ENCODE results near the gene NUDT9.
"Not testable (repeated sequence)": the region's sequence is repeated elsewhere in the genome, so short reads cannot be mapped to it uniquely, and the experiment has no call there.

The NUDT9 gene

DNA sequence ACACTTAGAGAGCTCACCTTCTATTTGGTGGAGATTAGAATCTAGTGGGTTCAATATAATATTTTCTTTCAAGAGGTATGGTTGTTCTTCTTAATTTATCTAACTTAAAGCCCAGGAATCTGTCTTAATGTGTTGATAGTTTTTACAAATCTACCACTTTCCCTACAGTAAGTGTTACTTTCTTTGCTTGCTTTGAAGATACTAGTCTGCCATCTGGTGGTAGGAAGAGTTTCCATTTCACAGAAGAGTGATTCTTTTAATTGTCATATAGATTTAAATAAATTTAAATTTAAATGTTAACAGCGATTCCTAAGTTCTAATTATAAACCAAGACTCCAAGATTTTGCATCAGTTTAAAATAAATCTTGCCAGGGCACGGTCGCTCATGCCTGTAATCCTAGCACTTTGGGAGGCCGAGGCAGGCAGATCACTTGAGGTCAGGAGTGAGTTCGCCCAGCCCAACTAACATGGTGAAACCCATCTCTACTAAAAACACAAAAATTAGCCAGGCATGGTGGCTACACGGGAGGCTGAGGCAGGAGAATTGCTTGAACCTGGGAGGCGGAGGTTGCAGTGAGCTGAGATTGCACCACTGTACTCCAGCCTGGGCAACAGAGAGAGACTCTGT is 43.5 kb downstream of the NUDT9 start:
- peak; percentile 51 for DNase-seq

DNA sequence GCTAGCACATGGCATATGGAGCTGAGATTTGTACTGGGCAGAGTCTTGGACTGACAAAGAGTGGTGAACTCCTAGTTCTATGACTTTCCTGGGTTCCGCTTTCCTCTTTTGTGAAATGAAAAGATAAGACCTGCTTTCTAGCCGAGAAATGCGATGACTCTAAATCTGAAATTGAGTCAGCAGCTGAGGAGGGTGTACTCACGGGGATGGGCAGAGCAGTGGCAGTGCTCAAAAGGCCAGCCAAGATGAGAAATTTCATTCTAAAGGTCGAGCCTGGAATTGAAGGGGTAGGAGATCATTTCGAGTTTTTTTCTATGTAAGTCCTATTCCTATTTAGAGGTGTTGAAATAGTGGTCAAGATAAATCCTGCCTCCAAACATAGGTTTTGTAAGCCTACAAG is 47.0 kb downstream of the NUDT9 start:
- peak; percentile 63 for DNase-seq

DNA sequence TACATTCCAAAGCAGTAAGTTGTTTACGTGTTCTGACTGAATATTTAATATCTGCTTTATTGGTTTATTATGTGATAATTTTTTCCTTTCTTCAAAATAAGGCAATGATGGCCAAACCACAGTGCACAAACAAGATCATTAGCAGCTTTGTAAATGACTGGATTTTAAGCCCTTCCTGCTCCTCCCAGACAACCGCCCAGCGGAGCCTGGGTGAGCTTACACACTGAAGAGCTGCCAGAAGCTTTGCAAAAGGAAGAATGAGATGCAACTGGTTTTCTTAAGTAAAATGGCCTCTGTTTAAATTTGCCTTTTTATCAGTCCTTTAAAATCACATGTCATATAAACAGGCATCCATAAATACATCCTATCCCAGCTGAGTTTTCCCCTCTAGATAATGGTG is 54.6 kb downstream of the NUDT9 start:
- no peak for DNase-seq

DNA sequence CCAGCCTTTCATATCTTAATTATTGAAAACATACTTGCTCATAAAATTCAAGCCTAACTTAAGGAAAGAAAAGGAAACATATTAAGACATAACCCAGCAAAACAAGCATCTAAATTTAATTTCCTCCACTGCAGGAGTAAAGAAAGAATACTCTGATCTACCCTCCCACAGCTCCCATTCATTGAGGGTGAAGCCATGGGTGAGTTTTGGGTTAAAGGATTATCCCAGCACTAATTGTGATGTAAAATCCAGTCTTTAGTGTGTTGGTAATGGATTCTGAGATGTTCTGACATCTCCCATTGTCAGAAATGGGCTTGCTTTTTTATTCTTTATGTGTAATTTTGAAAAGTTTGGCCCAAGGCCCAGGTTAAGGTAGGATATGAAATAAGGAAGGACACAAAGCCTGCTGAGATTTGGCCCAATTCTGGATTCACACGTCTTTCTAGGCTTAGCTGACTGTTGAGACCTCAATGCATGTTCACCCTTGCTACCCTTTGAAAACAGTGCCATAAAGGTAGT is 56.4 kb downstream of the NUDT9 start:
- DNase-seq, result no peak

DNA sequence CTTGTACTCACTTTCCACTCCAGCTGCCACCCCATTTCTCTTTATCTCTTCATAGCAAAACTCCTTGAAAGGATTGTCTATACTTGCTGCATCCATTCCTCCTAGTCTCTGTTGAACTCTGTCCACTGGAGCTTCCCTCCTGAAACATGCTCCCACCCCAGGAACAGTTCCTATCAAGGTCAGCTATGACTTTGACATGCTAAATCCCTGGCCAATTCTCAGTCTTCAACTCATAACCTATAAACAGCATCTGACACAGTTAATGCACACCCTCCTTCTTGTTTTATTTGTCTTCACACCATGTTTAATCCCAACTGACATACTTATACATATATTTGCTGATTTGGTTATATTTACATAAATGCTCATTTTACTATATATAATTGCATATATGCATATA is 59.0 kb downstream of the NUDT9 start:
- DNase-seq, result no peak

DNA sequence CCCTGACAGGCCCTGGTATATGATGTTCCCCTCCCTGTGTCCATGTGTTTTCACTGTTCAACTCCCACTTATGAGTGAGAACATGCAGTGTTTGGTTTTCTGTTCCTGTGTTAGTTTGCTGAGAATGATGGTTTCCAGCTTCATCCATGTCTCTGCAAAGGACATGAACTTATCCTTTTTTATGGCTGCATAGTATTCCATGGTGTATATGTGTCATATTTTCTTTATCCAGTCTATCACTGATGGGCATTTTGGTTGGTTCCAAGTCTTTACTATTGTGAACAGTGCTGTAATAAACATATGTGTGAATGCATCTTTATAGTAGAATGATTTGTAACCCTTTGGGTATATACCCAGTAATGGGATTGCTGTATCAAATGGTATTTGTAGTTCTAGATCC is 60.9 kb downstream of the NUDT9 start:
- not testable (repeated sequence) for DNase-seq

DNA sequence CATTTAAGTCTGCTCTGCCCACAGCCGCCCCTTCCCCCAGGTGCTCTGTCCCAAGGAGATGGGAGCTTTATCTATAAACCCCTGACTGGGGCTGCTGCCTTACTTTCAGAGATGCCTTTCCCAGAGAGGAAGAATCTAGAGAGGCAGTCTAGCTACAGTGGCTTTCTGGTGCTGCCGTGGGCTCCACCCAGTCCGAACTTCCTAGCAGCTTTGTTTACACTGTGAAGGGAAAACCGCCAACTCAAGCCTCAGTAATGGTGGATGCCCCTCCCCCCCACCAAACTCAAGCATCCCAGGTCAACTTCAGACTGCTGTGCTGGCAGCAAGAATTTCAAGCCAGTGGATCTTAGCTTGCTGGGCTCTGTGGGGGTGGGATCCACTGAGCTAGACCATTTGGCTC is 66.3 kb downstream of the NUDT9 start:
- not testable (repeated sequence) for DNase-seq

DNA sequence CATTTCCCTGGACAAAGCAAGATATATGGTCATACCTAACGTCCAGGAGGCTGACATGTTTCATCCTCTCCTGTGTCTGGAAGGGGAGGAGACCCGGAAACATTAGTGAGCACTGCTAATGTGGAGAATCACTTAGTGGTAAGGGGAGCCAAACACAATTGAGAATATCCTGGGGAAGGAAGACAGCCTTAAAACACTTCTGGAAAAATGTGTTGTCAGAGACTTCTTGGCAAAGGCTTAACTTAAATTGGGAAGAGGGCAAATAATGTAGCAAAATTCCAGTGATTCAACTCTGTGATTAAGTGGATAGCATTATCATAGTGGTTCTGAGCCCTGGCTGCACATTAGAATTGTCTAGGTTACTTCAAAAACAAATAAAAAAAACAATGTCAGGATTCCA is 67.3 kb downstream of the NUDT9 start:
- DNase-seq, result no peak

DNA sequence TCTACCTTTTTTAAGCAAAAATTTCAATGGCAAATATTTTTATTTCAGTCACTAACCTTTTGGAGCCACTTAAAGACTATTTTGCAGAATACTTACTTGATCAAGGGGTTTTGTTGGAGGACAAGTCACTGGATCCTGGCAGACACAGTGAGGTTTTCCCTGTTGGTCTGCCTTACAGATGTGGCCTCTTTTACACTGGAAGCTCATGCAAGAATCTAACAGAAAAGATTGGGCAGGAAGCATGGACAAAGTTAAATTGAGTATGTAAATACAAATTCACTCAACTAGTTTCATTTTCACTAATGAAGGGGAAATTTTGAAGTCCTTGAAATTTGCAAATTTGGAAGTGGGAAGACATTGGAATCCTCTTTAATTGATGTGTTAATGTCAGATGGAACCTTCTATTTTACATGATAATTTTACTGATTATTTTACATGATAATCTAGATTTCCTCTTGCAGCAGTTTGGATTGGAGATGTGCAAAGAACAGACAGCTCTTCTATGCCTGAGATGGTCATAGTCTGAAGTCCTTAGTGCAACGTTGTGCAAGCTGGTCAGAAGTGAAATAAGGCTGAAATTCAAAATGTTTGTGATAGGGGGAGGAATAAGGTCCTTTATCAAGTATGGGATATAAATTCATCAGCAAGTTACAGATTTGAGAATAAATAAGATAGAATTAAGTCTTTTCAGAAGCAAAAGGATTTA is 68.4 kb downstream of the NUDT9 start:
- DNase-seq, result no peak

DNA sequence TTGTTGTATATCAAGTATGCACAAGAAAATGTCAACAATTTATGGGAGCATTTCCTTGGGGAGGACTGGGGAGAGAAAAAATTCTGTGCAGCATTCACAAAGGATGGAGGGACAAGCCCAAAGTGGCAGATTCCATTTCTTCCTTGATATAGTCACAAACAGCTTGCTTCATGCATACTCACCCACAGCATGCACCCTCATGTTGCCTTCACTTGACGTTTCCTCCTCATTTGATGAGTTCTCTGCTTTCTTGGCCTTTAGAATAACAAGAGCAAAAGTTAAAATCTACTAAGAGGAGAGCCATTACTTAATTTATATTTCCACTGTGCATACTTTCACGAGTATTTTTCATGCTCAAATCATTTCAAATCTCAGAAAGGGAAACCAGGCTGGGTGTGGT is 69.1 kb downstream of the NUDT9 start:
- no peak for DNase-seq

DNA sequence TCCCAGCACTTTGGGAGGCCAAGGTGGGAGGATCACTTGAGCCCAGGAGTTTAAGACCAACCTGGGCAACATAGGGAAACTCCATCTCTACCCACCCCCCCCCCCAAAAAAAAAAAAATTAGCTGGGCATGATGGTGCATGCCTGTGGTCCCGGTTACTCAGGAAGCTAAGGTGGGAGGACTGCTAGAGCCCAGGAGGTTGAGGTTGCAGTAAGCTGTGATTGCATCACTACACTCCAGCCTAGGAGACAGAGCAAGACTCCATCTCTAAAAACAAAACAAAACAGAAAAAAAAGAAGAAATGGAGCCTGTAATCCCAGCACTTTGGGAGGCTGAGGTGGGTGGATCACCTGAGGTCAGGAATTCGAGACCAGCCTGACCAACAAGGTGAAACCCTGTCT is 69.5 kb downstream of the NUDT9 start:
- not testable (repeated sequence) for DNase-seq

DNA sequence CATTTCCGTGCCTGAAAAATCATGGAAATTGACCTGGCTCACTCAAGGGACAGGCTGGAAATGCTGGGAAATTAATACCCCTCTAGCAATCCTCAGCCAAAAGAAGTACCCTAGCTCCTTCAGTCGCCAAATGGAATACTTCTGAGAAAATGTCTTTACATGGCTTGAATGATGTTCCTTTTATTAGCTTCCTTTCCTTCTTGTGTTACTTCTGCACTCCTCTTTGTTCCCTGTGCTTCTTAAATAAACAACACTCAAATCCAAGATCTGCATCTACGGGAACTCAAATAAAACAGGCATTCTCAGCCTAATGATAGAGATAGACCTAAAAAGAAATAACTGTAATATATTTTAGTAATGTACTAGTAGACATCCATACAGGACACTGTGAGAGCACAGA is 70.7 kb downstream of the NUDT9 start:
- DNase-seq, result no peak

DNA sequence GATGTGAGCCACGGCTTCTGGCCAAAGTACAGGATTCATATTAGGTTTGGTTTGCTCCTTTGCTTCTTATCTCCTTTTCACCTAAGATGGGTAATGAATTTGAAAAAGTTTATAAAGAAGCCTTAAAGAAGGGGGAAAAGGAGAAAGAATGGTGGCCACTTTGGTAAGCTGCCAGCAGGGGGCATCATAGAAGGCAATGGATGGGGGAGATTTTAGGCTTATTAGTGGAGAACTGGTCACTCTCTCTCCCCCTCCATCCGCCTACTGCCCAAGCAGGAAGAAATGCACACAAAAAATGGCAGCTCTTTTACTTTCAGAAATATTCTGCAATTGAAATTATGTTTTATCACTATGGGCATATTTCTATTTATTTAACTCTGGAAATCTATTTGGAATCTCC is 74.8 kb downstream of the NUDT9 start:
- DNase-seq, result peak; percentile 20

DNA sequence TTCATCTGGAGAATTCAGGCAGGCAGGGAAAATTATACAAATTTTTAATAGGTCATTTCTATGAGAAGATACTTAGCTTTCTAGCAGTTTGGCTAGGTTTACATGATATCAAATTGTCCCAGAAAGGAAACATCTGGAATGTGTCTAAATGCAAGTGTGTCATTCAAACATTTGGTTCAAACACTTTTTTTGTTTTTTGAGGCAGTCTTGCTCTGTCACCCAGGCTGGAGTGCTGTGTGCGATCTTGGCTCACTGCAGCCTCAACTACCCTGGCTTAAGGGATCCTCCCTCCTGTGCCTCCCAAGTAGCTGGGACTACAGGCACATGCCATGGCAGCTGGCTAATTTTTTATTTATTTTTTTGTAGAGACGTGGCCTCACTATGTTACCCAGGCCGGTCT is 75.2 kb downstream of the NUDT9 start:
- DNase-seq, result no peak

DNA sequence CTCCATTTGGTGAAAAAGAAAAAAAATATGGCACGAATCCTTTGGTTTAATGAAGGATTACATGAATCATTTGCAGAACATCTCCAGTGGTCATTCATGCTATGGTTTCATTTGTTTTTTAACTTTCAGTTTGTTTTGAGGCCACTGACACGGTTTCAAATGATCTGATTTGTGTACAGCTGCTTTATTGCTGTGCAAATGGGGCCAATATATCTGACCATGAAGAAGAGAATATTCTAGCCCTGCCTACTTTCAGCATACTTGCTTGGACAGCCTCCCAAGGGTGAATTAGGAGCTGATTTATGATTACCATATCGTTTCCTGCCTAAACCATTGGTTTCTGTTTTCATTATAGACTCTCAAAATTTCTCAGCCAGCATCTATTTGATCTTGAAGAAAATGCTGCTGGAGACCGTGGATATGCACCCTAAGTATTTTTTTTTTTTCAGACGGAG is 76.1 kb downstream of the NUDT9 start:
- DNase-seq, result peak; percentile 72

DNA sequence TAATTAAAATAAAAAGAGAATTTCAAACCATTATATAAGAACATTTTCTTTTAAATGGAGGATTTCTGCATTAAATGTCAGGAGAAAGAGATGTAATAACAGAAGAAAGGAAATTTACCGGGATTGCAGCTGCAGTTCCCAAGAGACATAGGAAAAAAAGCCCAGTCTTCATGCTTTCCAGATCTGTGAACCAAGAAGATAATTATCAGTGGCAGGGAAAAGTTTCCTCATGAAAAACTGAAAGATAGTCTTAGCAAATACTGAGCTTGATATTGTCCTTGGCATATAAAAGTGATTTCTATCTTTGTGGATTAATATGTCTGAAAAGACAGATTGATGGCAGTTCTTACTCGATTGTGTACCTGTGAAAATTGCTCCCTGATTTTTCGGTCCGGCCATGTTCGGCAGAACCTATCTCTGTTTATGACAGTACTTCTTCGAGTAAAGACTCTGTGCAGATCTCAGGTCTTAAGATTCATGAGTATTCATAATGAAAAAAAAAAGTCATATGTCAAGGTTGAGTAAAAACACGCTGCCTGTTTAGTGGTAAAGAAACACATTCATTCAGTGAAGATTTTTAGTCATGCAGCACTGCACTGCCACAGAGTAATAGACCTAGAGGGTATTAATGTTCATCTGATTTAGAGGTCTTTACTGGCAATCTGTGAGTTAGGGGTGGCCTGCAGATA is 77.2 kb downstream of the NUDT9 start:
- peak; percentile 83 for DNase-seq

DNA sequence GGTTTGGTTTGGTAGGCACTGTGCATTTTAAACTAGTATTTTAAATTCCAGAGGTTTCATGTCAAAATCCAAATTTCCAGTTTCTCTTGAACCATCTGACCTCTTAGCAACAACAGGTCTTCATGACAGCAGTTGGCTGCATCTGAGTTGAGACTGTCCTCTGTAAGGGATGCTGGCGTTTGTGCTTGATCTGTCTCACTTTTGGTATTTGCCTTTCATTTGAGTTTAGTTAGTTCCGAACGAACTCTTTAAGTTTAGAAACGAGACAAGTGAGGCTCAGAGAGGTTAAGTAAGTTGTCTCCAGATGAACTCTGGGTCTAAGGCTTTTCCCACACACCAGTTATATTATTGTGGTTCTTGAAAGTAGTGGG is 77.7 kb downstream of the NUDT9 start:
- DNase-seq, result peak; percentile 48

DNA sequence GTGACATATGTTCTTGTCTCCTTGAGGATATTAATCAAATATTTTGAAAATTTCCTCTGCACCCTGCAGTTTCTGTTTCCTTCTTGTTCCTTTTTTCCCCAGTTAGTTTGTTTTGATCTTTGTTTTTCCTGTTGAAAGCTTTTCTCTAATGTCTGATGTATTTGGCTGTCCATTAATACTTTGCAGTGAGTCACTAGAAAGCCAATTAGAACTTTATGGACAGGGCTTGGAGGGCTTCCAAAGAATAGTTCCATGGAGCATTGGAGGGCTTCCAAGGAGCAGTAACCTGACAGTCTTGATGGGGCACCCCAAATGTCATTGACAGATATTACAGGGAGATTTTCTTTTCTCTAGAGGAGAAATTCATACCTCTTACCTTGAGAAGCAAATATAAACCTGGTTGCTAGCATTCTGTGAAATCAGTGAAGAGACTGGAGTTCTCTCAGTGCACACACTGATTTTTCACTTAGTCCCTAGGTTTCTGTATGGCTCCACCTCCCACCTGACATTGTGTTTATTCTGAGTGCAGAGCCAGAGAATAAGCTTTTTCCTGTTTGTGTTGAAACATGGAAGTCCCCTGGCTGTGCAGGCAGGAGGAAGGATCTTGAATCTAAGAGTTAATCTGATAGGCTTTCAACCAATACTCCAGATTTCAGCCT is 80.3 kb downstream of the NUDT9 start:
- no peak for DNase-seq

DNA sequence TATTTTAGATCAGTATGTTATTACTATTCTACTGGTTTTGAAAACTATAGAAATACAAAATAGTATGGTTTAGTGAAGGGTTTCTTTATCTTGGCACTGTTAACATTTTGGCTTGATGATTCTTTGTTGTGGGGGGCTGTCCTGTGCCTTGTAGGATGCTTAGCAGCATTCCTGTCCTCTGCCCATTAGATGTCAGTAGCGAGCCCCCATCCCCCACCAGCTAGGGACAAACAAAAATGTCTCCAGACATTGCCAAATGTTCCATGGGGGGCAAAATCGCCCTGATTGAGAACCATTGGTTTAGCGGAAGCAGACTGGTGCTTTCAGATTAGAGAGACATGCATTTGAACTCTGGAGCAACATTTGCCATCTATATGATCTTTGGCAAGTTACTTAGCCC is 83.5 kb downstream of the NUDT9 start:
- no peak for DNase-seq

DNA sequence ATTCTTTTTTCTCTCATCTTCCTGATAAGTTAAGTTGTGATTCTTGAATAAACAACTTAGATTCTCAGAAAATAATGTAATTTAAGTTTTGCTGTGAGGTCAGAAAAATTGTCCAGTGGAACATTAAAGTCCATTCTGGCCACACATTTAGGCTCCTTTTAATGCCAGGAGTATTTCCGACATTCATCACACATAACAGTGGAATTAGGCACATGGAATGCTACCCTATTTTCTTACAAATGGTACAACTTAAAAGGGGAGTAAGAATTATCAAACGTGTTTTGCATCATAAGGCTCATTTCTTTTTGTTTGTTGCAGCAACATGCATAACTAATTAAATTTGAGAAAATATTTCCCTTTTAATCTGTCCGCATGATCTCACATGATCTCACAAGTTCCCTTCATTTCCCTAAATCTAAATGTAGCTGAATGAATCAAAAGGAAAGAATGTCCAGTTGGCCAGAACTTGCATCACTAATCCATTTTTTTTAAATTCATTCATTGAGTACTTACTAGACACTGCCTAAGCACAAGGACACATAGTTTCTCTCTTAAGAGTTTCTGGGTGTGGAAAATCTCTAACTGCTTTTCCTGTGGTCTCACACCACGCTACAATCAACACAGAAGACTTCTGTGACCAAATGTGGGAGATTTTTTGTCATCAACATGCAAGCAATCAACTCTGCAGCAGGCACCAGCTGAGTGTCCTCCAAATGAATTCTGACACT is 84.8 kb downstream of the NUDT9 start:
- no peak for DNase-seq
